ENCODE measurements around the gene OR8S1.

OR8S1 gene

GRCh38 chr12:48567731-48568130 lies 42.3 kb downstream of the OR8S1 start:
- Histone ChIP-seq H3K4me3 (ENCODE audit: low read depth, low read length) (no peak overlapping the region), H3K9me3 (ENCODE audit: control insufficient read depth, insufficient read depth, low read length) (no peaks in the 10 kb centered on the region), H3K27me3 (ENCODE audit: control insufficient read depth, insufficient read depth, low read length) (no peaks in the 10 kb centered on the region), H3K4me1 (ENCODE audit: control insufficient read depth, insufficient read depth, low read length) (no peaks in the 10 kb centered on the region), H3K9ac (ENCODE audit: low read depth, low read length) (no peak overlapping the region), H3K36me3 (ENCODE audit: control insufficient read depth, insufficient read depth, low read length) (no peaks in the 10 kb centered on the region)

GRCh38 chr12:48569946-48570345 lies 44.5 kb downstream of the OR8S1 start, which contains the start of gene LALBA:
LALBA (minus strand) TSS chr12:48570046; CDS start chr12:48570020, 26 bp downstream.
- Histone ChIP-seq H3K36me3 (ENCODE audit: control insufficient read depth, insufficient read depth, low read length) (no peaks in the 10 kb centered on the region), H3K9me3 (ENCODE audit: control insufficient read depth, insufficient read depth, low read length) (no peaks in the 10 kb centered on the region), H3K27me3 (ENCODE audit: control insufficient read depth, insufficient read depth, low read length) (no peaks in the 10 kb centered on the region), H3K9ac (ENCODE audit: low read depth, low read length) (no peak within 1 kb of the TSS), H3K4me1 (ENCODE audit: control insufficient read depth, insufficient read depth, low read length) (no peaks in the 10 kb centered on the region), H3K4me3 (ENCODE audit: low read depth, low read length) (no peak within 1 kb of the TSS)

GRCh38 chr12:48572326-48572725 lies 46.9 kb downstream of the OR8S1 start:
- Histone ChIP-seq H3K9ac (ENCODE audit: low read depth, low read length) (no peak overlapping the region), H3K36me3 (ENCODE audit: control insufficient read depth, insufficient read depth, low read length) (no peaks in the 10 kb centered on the region), H3K27me3 (ENCODE audit: control insufficient read depth, insufficient read depth, low read length) (no peaks in the 10 kb centered on the region), H3K4me1 (ENCODE audit: control insufficient read depth, insufficient read depth, low read length) (no peaks in the 10 kb centered on the region), H3K4me3 (ENCODE audit: low read depth, low read length) (no peak overlapping the region), H3K9me3 (ENCODE audit: control insufficient read depth, insufficient read depth, low read length) (no peaks in the 10 kb centered on the region)

All from iPS-15b (cell line).